Natural killer cell (primary cell): Measurements from ENCODE around the gene GABRA5. TPM values are rescaled to one million over a fixed set of nuclear protein-coding genes. Genes with fewer than 3 reads are reported as not detected.

Experiments used
- ATAC-seq, 3 donors: fragments of 150-1000 bp in 2 of 3; fragments of 200-7000 bp in 1 of 3; cut with Tn5 transposase; 1 replicate in 1 of 3; 2 replicates in 2 of 3; pipeline ENCODE4 v1.10.0; 2021; ENCODE audit warnings: mild to moderate bottlenecking in 2 of 3, moderate library complexity in 2 of 3
- DNase-seq, 2 donors: peaks; one replicate each; pipeline versions ENCODE4 v3.0.0 to v3.0.0-alpha.2; 2013 to 2021; ENCODE audit warnings: mixed read lengths in 1 of 2
- H3K27ac ChIP-seq: one replicate; pipeline ENCODE4 v1.5.1; 2013; ENCODE audit warnings: mild to moderate bottlenecking, low read length
- H3K27me3 ChIP-seq: one replicate; pipeline ENCODE4 v1.6.1; 2013; ENCODE audit warnings: low read length; ENCODE audit not compliant: control insufficient read depth, insufficient read depth
- H3K36me3 ChIP-seq: one replicate; pipeline ENCODE4 v1.6.1; 2013; ENCODE audit warnings: low read length; ENCODE audit not compliant: control insufficient read depth, insufficient read depth
- H3K4me1 ChIP-seq: one replicate; pipeline ENCODE4 v1.6.1; 2013; ENCODE audit warnings: low read length; ENCODE audit not compliant: control insufficient read depth, insufficient read depth
- H3K4me3 ChIP-seq: one replicate; pipeline ENCODE4 v1.5.1; 2013; ENCODE audit warnings: low read length
- H3K9me3 ChIP-seq: one replicate; pipeline ENCODE4 v1.6.1; 2013; ENCODE audit warnings: low read length; ENCODE audit not compliant: control insufficient read depth, insufficient read depth
- H3K27ac Mint-ChIP-seq, 2 donors: one replicate each; pipeline ENCODE4 v1.8.0; 2022; ENCODE audit warnings: mild to moderate bottlenecking in 2 of 2, mixed read lengths in 2 of 2, moderate library complexity in 1 of 2
- H3K27me3 Mint-ChIP-seq, 2 donors: one replicate each; pipeline ENCODE4 v1.8.0; 2022; ENCODE audit warnings: low read depth in 2 of 2, mixed read lengths in 2 of 2
- H3K36me3 Mint-ChIP-seq: one replicate; pipeline ENCODE4 v1.8.0; 2022; ENCODE audit warnings: mixed read lengths
- H3K4me1 Mint-ChIP-seq, 2 donors: one replicate each; pipeline ENCODE4 v1.8.0; 2022; ENCODE audit warnings: mixed read lengths in 2 of 2
- H3K4me3 Mint-ChIP-seq: one replicate; pipeline ENCODE4 v1.8.0; 2022; ENCODE audit warnings: mild to moderate bottlenecking, moderate library complexity, mixed read lengths
- H3K9me3 Mint-ChIP-seq, 2 donors: one replicate each; pipeline ENCODE4 v1.8.0; 2022; ENCODE audit warnings: mixed read lengths in 2 of 2
- CTCF ChIP-seq: fragments of 200-600 bp; IDR thresholded peaks from one replicate; pipeline ENCODE4 v1.8.0; 2022; ENCODE audit warnings: antibody characterized with exemption
- WGBS: methylation state at CpG from one replicate; pipeline ENCODE4 v1.1.7; 2013; ENCODE audit warnings: missing lambda C conversion rate; ENCODE audit not compliant: insufficient coverage; 5-methylcytosine and 5-hydroxymethylcytosine counted together
- intact Hi-C: fragments of 100-400 bp; cut with micrococcal nuclease; formaldehyde crosslinking; loops from one replicate; pipeline ENCODE4 v1.14.2; 2022
- total RNA-seq, 4 donors: library from RNA; stranded (reverse); fragments of 120-200 nt in 1 of 4; gene quantifications; one replicate each; pipeline versions ENCODE4 v1.2.3 to v1.2.4, GENCODE V29; 2013 to 2022

GABRA5 gene
- total RNA-seq, 3 donors from 2014 or later (not counting 1 experiment from before 2014, with no cell fraction given), result not detected

GRCh38 chr15:26874774-26875475 lies 8.1 kb downstream of the GABRA5 start:
- WGBS, result 80% methylated on average over 6 of the region's 6 CpGs
- ATAC-seq, result peak in 1 of 3 donors; percentile 36
- TF ChIP-seq CTCF, result no peak

DNA sequence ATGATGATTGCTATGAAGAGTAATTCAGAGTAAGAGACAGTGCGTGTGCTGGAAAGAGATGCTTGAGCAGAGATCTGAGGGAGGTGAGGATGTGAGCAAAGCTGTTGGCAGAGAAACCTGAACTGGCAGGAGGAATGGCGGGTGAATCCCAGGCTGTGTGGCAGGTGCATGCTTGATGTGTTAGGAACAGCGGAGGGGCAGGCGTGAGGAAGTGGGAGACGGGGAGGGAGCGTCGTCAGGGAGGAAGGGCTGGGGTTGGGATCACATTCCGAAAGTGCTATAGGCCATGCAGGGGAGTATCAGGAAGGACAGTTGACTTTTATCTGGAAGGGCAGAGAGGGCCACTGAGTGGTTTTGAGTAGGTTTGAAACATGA lies 8.6 kb downstream of the GABRA5 start:
- no peaks in the 10 kb centered on the region for H3K4me1 Mint-ChIP-seq
- DNase-seq, result no peak
- H3K27ac Mint-ChIP-seq, result no peak overlapping the region
- intact Hi-C loops, result no loop called here
- H3K36me3 Mint-ChIP-seq, result no peaks in the 10 kb centered on the region
- H3K27me3 Mint-ChIP-seq, result no peaks in the 10 kb centered on the region
- H3K9me3 Mint-ChIP-seq, result no peaks in the 10 kb centered on the region
- no peaks in the 10 kb centered on the region for H3K4me1 ChIP-seq
- no peak overlapping the region for H3K27ac ChIP-seq
- no peaks in the 10 kb centered on the region for H3K27me3 ChIP-seq
- H3K36me3 ChIP-seq, result no peaks in the 10 kb centered on the region
- H3K9me3 ChIP-seq, result no peaks in the 10 kb centered on the region
- peak in 1 of 3 donors; percentile 6 for ATAC-seq
- no peak overlapping the region for H3K4me3 Mint-ChIP-seq
- TF ChIP-seq CTCF, result no peak
- 73% methylated on average over 8 of the region's 8 CpGs for WGBS
- no peak overlapping the region for H3K4me3 ChIP-seq

More at GRCh38 chr15:26874774-26875475, 8.1 kb downstream of the GABRA5 start:
- Mint-ChIP-seq H3K4me1 (no peaks in the 10 kb centered on the region), H3K36me3 (no peaks in the 10 kb centered on the region), H3K27ac (no peak overlapping the region), H3K4me3 (no peak overlapping the region), H3K9me3 (no peaks in the 10 kb centered on the region), H3K27me3 (no peaks in the 10 kb centered on the region)
- Histone ChIP-seq H3K9me3 (no peaks in the 10 kb centered on the region), H3K27me3 (no peaks in the 10 kb centered on the region), H3K36me3 (no peaks in the 10 kb centered on the region), H3K27ac (no peak overlapping the region), H3K4me3 (no peak overlapping the region), H3K4me1 (no peaks in the 10 kb centered on the region)
- no peak for DNase-seq
- intact Hi-C loops, result no loop called here

DNA sequence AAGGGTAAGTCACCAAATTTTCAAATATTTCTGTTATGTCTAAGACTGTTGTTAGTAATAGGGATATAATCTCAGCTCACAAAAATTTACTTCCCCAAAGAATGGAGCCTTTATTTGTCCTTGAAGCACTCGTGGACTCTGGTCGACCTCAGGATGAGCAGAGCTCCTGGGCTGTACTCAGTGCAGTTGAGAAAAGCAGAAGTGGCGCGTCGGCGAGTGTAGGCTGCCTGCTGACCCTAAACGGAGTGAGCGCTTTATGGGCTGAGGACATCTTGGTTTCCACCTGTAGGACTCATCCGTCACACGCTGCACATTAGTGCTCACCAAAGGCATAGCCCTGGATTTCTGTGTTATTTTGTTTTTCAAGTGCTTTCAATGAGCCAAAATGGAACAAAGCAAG lies 11.0 kb downstream of the GABRA5 start:
- 62% methylated on average over 10 of the region's 10 CpGs for WGBS
- no peak for TF ChIP-seq CTCF
- Mint-ChIP-seq H3K27ac (no peak overlapping the region), H3K4me1 (no peaks in the 10 kb centered on the region), H3K4me3 (no peak overlapping the region), H3K36me3 (no peaks in the 10 kb centered on the region), H3K9me3 (no peaks in the 10 kb centered on the region), H3K27me3 (no peaks in the 10 kb centered on the region)
- Histone ChIP-seq H3K27me3 (no peaks in the 10 kb centered on the region), H3K9me3 (no peaks in the 10 kb centered on the region), H3K4me3 (no peak overlapping the region), H3K4me1 (no peaks in the 10 kb centered on the region), H3K27ac (no peak overlapping the region), H3K36me3 (no peaks in the 10 kb centered on the region)
- intact Hi-C loops, result no loop called here
- DNase-seq (no peak), ATAC-seq (no peak)

GRCh38 chr15:26879706-26880105 lies 12.8 kb downstream of the GABRA5 start:
- no peak overlapping the region for H3K4me3 ChIP-seq
- H3K4me3 Mint-ChIP-seq, result no peak overlapping the region
- no peaks in the 10 kb centered on the region for H3K9me3 ChIP-seq
- H3K27ac ChIP-seq, result no peak overlapping the region
- ATAC-seq (no peak), DNase-seq (no peak)
- H3K4me1 ChIP-seq, result no peaks in the 10 kb centered on the region
- no peaks in the 10 kb centered on the region for H3K27me3 Mint-ChIP-seq
- H3K36me3 ChIP-seq, result no peaks in the 10 kb centered on the region
- no peaks in the 10 kb centered on the region for H3K4me1 Mint-ChIP-seq
- no peaks in the 10 kb centered on the region for H3K27me3 ChIP-seq
- no peaks in the 10 kb centered on the region for H3K36me3 Mint-ChIP-seq
- no peak for TF ChIP-seq CTCF
- H3K9me3 Mint-ChIP-seq, result no peaks in the 10 kb centered on the region
- intact Hi-C loops, result no loop called here
- no peak overlapping the region for H3K27ac Mint-ChIP-seq
- 78% methylated on average over 2 of the region's 2 CpGs for WGBS
